D341Med (cell line): ENCODE results near the gene DCAF6.
"Not testable (repeated sequence)": the region's sequence is repeated elsewhere in the genome, so short reads cannot be mapped to it uniquely, and the experiment has no call there.

ENCODE experiments used
- DNase-seq: peaks from one replicate; pipeline ENCODE4 v3.0.0; 2012; ENCODE audit warnings: low spot score

Gene DCAF6

GRCh38 chr1:168031627-168032026 is 95.1 kb downstream of the DCAF6 start:
- no peak for DNase-seq

GRCh38 chr1:168032029-168032428 is 95.5 kb downstream of the DCAF6 start:
- no peak for DNase-seq

DNA sequence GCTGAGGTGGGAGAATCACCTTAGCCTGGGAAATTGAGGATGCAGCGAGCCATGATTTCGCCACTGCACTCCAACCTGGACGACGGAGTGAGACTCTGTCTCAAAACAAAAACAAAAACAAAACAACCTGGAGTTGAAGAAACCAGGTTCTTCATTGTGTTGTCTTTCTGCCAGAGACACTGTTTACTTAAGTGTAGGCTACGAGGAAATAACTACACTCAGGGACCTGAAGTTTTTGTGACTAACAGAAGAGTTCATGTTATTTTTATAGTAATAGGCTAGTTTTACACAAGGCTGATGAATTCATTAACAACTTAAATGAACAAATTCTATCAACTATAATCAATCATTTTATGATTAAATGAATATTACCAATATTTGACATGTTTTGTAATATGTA is 98.9 kb downstream of the DCAF6 start:
- no peak for DNase-seq

DNA sequence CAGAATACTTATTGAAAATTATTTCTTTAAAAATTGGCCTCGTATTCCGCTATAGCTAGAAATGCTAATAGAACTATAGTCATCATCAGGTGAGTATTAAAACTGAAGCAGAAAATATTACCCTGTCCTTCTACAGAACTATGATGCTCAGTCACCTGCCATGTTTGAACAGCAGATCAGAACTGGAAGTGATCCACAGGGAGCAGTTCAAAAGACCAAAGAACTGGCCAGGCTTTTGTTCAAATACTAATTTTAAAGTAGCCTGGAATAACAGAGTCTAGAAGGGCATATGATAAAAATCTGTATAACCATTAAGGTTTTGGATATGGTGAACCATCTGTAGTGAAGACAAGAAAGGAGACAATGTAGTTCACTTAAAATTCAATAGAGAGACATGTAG is 105.9 kb downstream of the DCAF6 start:
- DNase-seq: no peak

DNA sequence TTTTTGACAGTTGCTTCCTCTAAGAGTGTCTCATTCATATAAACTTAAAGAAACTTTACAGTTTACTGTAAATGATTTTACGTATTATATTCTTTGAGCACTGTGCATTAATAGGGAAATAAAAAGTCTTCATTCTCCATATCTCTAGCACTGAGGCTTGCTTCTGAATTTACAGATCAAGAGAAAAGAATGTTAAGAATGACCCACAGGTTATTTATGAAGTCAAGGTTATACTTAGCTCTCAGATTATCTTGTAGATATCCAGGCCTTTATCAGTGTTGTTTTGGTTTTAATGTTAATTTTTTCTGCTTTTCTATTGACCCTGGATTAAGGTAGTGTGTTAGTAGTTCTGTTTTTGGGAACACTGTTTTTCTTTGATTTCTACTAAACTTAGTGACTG is 108.8 kb downstream of the DCAF6 start:
- DNase-seq: no peak

DNA sequence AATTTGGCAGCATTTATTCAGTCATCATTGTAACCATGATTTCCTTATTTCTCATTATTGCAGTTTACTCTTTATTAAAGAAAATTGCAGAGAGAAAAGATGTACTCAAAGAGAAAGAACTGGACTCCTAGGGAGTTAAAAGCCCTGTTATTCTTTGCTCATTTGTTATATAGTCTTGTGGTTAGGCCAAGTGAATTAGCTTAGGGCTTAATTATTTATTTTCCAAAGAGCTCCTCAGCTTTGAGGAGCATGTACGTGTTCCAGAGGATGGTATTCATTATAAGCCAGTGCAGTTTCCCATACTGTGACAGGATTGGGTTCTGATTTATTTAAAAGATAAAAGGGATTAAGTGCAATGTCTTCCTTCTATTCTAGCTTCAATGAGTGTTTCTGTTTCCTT is 113.8 kb downstream of the DCAF6 start:
- no peak for DNase-seq

GRCh38 chr1:168050880-168051279 is 114.4 kb downstream of the DCAF6 start:
- no peak for DNase-seq

DNA sequence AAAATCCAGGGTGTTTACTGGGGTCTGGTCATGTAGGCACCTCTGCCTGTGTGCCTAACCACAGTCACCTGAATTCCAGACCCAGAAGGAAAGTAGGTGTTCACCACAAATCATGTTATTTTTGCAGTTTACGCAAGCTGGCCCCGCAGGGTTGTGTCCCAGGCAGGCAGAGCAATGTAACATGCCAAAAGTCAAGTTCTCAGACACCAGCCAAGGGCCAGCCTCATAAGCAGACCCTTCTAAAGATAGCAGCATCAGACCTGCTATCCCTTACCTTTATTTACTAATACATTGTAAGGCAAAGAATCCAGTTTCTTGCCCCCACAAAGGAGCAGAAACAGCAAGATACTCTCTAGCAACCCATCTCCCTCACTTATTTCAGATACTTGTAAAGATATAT is 117.2 kb downstream of the DCAF6 start:
- DNase-seq: no peak

DNA sequence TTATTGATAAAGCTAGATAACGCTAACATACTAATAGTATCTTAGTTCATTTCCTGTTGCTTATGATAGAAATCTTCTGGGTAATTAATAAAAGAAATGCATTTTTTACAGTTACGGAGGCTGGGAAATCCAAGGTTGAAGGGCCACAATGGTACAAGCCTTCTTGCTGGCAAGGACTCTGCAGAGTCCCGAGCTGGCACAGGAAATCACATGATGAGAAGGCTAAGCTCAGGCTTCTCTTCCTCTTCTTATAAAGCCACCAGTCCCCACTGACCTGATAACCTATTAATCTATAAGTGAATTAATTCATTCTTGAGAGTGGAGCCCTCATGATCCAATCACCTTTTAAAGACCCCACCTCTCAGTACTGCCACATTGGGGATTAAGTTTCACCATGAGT is 117.6 kb downstream of the DCAF6 start:
- DNase-seq: no peak

DNA sequence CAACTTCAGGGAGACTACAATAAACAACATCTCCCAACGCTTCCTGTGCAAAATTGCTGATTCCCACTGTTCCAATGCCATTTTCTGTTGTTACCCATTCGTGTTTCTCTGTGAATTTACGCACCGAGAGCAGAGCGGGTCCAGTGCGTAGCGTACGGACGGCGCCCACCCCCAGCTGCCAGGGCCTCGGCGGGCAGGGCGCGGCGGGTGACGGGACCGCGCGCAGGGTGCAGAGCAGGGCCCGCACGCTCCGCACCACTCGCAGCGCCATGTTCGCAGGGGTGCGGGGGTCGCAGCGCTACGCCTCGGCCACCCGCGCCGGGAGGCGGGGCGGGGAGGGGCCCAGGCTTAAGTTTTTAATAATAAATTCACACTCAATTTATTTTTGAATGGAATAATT is 119.7 kb downstream of the DCAF6 start:
- DNase-seq: not testable (repeated sequence)

- DNase-seq: no peak
These were observed 120.9 kb downstream of the DCAF6 start for GRCh38 chr1:168057355-168057754.

DNA sequence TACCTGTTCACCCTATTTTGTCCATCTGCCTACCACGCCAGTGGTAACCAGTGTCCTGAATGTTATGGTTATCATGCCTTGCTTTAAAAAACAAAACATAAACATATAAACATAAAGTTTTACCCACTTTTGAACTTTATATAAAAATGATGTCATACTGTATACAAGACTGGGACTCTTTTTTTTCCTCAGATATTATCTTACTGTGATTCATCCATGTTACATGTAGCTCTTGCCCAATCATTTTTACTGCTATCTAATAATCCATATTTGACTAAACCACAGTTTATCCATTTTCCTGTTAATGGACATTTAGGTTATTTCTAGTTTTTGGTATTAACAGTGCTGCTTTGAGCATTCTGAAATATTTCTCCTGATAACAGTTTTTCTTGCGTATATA is 121.4 kb downstream of the DCAF6 start:
- DNase-seq: no peak

DNA sequence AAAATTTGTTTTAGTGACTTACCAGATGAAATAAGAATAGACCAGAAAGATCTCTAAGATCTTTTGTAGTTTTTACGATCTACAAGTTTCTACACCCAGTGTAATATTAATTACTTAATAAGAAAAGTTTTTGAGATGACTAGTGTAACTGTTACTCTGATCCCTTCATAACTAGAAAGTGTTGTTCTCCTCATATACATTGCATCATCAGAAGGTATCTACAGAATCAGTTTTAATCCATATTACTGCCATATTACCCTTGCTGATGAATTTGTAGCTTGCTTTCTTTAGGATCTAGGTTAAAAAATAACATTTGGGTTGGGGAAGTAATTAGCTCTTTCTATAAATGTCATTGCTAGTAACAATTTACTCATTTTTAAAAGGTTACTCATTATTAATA is 127.7 kb downstream of the DCAF6 start:
- DNase-seq: no peak

- DNase-seq: no peak
These were observed 129.0 kb downstream of the DCAF6 start for GRCh38 chr1:168065506-168065905.

DNA sequence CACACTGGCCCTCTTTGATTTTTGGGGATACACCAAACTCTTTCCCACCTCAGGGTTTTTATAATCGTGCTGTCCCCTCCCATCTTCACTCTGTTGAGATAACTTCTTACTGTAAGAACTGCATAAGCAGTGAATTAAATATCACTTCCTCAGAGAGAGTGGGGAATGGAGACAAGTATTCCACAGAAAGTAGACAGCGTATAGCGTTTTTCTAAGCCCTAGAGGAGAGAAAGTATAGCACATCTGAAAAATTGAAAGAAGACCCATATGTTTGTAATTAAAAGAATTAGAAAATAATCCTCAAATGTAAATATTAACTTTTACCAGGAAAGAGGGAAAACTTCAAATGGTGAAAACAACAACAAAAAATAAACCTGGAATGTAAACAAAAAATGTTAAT is 132.9 kb downstream of the DCAF6 start:
- DNase-seq: no peak

DNA sequence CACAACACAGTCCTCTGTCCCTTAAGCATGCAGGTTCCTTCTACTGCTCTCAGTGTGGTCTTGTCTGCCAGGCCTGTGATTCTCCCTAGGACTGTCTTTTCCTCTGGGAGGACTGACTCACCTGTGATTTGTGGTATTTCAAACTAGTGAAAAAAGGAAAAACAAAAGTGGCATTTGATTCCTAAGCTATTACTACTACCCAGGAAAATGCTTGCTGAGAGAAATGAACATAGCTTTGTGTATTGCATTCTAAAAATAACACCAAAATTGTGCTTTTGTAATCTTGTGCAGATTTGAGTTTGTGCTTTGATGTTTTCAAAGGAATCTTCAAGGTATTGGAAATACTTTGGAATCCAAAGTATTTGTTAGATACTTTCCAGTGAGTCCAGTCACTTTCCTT is 143.3 kb downstream of the DCAF6 start:
- no peak for DNase-seq

DNA sequence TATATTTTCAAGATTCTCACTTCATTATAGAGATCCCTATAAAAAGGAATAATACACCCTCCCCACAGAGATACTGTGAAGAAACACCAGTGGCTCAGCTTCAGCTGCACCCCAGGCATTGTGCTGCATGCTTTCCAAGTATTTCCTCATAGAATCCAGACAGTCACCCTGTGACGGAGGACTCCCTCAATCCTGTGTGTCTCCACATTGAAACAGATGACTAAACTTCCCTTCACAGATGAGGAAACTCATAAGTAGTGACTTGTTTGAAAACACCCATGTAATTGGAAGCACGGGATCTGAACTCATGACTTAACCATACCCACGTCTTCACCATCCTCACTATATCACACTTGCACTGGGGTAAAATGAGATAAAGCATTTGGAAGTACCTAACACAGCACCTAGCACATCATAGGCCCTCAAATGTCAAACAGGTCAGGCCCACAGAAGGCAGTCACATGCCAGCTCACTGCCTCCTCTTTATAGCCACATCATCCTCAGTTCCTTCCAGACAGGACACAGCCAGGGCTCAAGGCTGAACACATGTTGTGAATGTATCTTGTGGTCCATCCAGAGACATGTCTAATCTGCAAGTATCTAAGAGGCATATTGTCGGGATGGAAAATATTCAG is 145.0 kb downstream of the DCAF6 start:
- no peak for DNase-seq

DNA sequence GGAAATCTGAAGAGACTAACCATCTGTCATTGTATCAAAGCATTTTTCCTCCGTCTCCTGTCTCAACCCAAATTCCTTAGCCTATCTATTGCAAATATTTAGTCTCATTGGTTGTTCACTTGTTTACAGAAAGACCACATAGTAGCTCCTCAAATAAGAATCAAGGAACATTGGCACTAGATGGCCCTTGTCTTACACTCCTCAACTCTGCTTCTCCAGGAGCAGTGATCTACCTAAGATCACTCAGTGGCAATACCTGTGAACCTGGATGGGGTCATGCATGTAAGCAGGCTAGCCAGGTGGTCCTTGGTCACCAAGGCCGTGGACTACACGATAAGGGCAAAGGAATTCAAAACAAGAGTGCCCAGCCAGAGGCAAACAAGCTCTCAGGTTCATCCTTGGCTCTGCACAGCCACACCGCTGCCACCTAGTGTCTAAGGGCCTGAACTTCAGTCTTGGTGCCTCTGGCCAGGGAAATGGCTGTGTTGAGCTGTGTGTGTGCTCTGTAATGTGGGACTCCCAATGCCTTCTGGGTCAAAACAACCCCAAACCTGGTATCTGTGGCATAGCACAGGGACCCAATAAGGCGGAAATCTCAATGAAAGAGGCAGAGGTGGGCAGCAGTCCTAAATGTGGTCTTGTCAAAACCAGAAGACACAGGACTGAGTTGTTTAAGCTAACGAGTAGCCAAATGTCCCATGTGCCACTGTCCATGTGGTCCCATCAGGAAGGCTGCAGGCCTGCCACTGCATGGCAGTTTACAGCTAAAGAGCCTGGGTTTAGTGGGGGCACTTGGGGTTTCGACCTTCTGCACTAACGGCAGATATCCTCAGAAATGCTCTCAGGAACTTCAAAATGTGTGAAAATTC is 145.8 kb downstream of the DCAF6 start:
- peak; percentile 89 for DNase-seq

DNA sequence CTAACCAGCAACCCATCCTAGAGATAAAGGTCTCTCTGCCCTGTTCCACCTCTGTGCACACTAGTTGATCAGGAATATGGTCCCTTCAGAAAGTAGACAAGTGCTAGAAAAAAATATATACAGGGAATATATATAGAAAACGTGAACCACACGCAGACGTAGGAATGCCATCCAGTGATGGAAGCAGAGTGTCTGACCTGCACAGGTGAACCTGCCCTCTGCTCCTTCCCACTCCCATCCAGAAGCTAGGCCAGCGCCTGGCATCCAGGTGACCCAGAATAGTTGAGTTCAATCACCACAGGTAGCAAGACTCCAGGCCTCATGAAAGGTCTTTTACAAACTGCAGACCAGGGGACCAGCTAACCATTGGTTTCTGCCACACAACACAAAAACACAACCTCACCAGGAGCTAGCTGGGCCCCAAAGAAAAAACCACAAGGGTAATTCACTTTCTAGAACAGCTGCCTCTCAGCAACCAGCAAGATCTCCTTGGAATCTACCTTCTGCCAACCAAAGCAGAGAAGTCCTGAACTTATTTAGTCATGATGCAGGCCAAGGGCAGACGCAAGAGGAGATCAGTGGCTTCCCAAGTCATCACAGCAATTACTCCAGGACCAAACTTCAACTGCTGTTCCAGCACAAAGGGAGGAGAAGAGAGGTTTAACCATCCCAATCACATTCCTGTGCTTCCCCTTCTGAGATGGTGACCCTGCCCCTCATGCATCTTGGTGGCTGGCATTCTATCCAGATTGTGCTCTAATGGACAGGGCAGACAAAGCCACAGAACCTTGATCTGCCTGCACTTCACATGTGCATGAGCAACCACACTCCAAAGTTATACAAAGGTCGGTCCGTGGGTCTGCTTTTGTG is 147.2 kb downstream of the DCAF6 start:
- no peak for DNase-seq

- DNase-seq: peak; percentile 84
These were observed 148.1 kb downstream of the DCAF6 start for GRCh38 chr1:168084396-168085231.

DNA sequence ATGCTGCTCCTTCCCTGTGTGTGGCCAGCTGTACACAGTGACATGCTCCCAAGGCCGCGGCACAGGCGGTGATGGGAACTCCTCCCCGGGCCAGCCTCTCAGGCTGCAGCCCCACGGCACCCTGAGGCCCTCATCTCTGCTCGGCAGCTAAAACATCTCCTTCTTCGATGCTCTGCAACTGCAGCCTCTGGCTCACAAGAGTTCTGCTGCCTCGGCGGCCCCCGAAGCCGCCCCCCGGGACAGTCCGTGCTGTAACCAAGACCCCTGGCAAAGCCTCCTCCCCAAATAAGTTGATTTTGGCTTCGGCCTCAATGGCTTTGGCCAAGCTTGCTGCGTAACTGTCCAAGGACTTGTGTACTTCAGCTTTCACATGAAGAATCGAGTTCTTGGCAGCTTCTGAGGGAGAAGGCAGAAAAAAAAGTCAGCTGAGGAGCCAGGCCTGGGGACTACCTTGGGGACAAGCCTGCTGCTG is 149.0 kb downstream of the DCAF6 start:
- DNase-seq: no peak

DNA sequence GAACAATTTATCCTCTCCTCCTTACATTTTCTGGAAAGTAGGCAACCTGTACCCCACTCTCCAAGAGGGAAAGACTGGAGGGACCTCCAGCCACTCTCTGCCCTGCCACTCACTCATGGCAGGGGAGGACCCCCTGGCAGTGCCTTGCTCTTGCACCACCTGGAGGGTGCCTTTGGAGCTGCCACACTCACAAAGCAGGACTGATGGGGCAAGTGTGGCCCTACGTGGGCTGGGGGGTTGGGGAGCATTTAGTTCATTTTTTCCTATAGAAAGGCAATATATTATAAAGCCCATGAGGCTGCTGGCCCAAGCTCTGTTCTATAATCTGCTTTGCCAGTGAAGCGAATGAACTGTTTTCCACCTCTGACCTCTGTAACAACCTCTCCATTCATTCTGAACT is 150.0 kb downstream of the DCAF6 start:
- no peak for DNase-seq
